K562 (cell line): Measurements from ENCODE around the gene RIPOR2. TPM values are rescaled to one million over a fixed set of nuclear protein-coding genes. Genes with fewer than 3 reads are reported as not detected.

ENCODE experiments used
- CTBP1 ChIP-seq: fragments of 450-650 bp; IDR thresholded peaks from 2 replicates; pipeline ENCODE4 v1.6.1; 2016; ENCODE audit warnings: borderline replicate concordance
- CTCF ChIP-seq, 3 experiments: IDR thresholded peaks in 2 of 3; conservative IDR thresholded peaks in 1 of 3; 2 replicates each; pipeline ENCODE4 v1.5.1; 2011 to 2012; ENCODE audit warnings: low read length in 3 of 3, mild to moderate bottlenecking in 3 of 3, control low read depth in 2 of 3, improper control_type of control experiment in 1 of 3, inconsistent platforms in 1 of 3, low read depth in 1 of 3, mixed read lengths in 1 of 3, moderate library complexity in 1 of 3; ENCODE audit not compliant: insufficient read depth in 2 of 3
- CUX1 ChIP-seq: fragments of 200-800 bp; sonication (Bioruptor generic); IDR thresholded peaks from 2 replicates; pipeline ENCODE4 v1.6.1; 2016; ENCODE audit warnings: missing genetic modification characterization, missing compliant biosample characterization
- MIER1 ChIP-seq: fragments of 450-650 bp; IDR thresholded peaks from 2 replicates; pipeline ENCODE4 v1.6.1; 2016; ENCODE audit warnings: antibody characterized with exemption, mild to moderate bottlenecking, low read depth
- TCF7 ChIP-seq: sonication (generic); IDR thresholded peaks from 2 replicates; pipeline ENCODE4 v1.6.1; 2016; ENCODE audit warnings: antibody characterized with exemption, borderline replicate concordance
- ZBTB40 ChIP-seq, 2 experiments: fragments of 450-650 bp in 1 of 2; sonication (generic) in 1 of 2; formaldehyde crosslinking in 1 of 2; IDR thresholded peaks; 2 replicates each; pipeline versions ENCODE4 v1.7.1 to v1.9.0; 2016 to 2022; ENCODE audit warnings: inconsistent platforms in 1 of 2, mild to moderate bottlenecking in 1 of 2, missing genetic modification reagents in 1 of 2
- ZNF77 ChIP-seq: fragments of 250-450 bp; sonication (Bioruptor Pico); IDR thresholded peaks from 2 replicates; pipeline ENCODE4 v1.5.0; 2020
- polyA plus RNA-seq, 8 experiments: library from polyadenylated mRNA; depleted of rRNA in 4 of 8; stranded (reverse) in 5 of 8; unstranded in 3 of 8; fragments of >200 nt; fragmentation: Nextera tagmentation in 2 of 8; fragmentation: Illumina TruSeq in 1 of 8; extraction: Ambion mirVana in 2 of 8; extraction: Trizol in 1 of 8; gene quantifications; 2 replicates each; pipeline versions ENCODE4 v1.2.1 to v1.2.3, GENCODE V29; 2011 to 2014; ENCODE audit warnings: inconsistent platforms in 1 of 8, missing spikeins in 1 of 8
- total RNA-seq, 7 experiments: library from RNA; depleted of rRNA in 6 of 7; stranded (reverse); fragments of >200 nt in 6 of 7; fragmentation: Illumina TruSeq in 2 of 7; extraction: Trizol in 2 of 7; gene quantifications; 2 replicates each; pipeline versions ENCODE4 v1.2.1 to v1.2.3, GENCODE V29; 2011 to 2021; ENCODE audit warnings: low replicate concordance in 1 of 7

Gene RIPOR2
- total and polyA plus RNA-seq, 9 of the 15 experiments (the other 6 are each of a cell fraction or from before 2014, with no cell fraction given), result 0.04 to 1.0 (median 0.47) TPM; not detected in 2

- TF ChIP-seq CTCF (IDR thresholded peaks at IDR 0.05 in 2 of 3, conservative IDR thresholded peaks at IDR 0.05 in 1 of 3; ENCODE audit: insufficient read depth in 2 of 3, low read depth in 1 of 3, low read length in 3 of 3) (peak; percentile 66 to 87 (median 72)), CUX1 (CRISPR knock-in tag) (no peak), MIER1 (no peak), ZNF77 (CRISPR knock-in tag) (no peak), TCF7 (no peak), ZBTB40 (IDR thresholded peaks at IDR 0.05) (no peak), ZBTB40 (CRISPR knock-in tag; IDR thresholded peaks at IDR 0.05) (no peak), CTBP1 (no peak)
Measured at GRCh38 chr6:24933868-24934401, 1.8 kb downstream of the RIPOR2 start (continued).
